K562 (cell line): ENCODE results near the gene HHEX. TPM values are rescaled to one million over a fixed set of nuclear protein-coding genes. Genes with fewer than 3 reads are reported as not detected.

ENCODE experiments used
- CBX3 ChIP-seq, 2 experiments: IDR thresholded peaks; 1 replicate in 1 of 2; 2 replicates in 1 of 2; pipeline ENCODE4 v1.6.1; 2012; ENCODE audit warnings: inconsistent platforms in 2 of 2, low read length in 2 of 2, borderline replicate concordance in 1 of 2, control low read depth in 1 of 2
- CBX5 ChIP-seq: IDR thresholded peaks from 2 replicates; pipeline ENCODE4 v1.6.1; 2014; ENCODE audit warnings: low read depth, borderline replicate concordance
- CSDE1 ChIP-seq, 2 experiments: fragments of 450-650 bp; IDR thresholded peaks; 2 replicates each; pipeline ENCODE4 v1.6.1; 2016; ENCODE audit warnings: mild to moderate bottlenecking in 1 of 2
- MYBL2 ChIP-seq, 2 experiments: fragments of 450-650 bp in 1 of 2; sonication (generic) in 1 of 2; formaldehyde crosslinking in 1 of 2; IDR thresholded peaks; 2 replicates each; pipeline versions ENCODE4 v1.6.1 to v1.8.1; 2017 to 2022; ENCODE audit warnings: borderline replicate concordance in 1 of 2, inconsistent platforms in 1 of 2, low read depth in 1 of 2, mild to moderate bottlenecking in 1 of 2, missing genetic modification reagents in 1 of 2, moderate library complexity in 1 of 2
- PHB2 ChIP-seq: fragments of 450-650 bp; IDR thresholded peaks from 2 replicates; pipeline ENCODE4 v1.6.1; 2017; ENCODE audit warnings: low read depth
- RBM15 ChIP-seq: fragments of 200-400 bp; formaldehyde crosslinking; IDR thresholded peaks from 2 replicates; pipeline ENCODE4 v1.6.1; 2018; ENCODE audit warnings: mild to moderate bottlenecking, low read length, moderate library complexity; ENCODE audit not compliant: insufficient read depth
- SREBF2 ChIP-seq: sonication (generic); formaldehyde crosslinking; IDR thresholded peaks from 2 replicates; pipeline ENCODE4 v1.4.0; 2020; ENCODE audit warnings: mild to moderate bottlenecking, missing genetic modification reagents
- TRIM24 ChIP-seq, 2 experiments: fragments of 450-650 bp; IDR thresholded peaks; 2 replicates each; pipeline ENCODE4 v1.6.1; 2016
- TRIM28 ChIP-seq: fragments of 450-650 bp; IDR thresholded peaks from 2 replicates; pipeline ENCODE4 v1.6.1; 2017
- ZNF583 ChIP-seq: fragments of 250-450 bp; sonication (Bioruptor Pico); IDR thresholded peaks from 2 replicates; pipeline ENCODE4 v1.4.0; 2020
- polyA plus RNA-seq, 8 experiments: library from polyadenylated mRNA; depleted of rRNA in 4 of 8; stranded (reverse) in 5 of 8; unstranded in 3 of 8; fragments of >200 nt; fragmentation: Nextera tagmentation in 2 of 8; fragmentation: Illumina TruSeq in 1 of 8; extraction: Ambion mirVana in 2 of 8; extraction: Trizol in 1 of 8; gene quantifications; 2 replicates each; pipeline versions ENCODE4 v1.2.1 to v1.2.3, GENCODE V29; 2011 to 2014; ENCODE audit warnings: inconsistent platforms in 1 of 8, missing spikeins in 1 of 8
- total RNA-seq, 7 experiments: library from RNA; depleted of rRNA in 6 of 7; stranded (reverse); fragments of >200 nt in 6 of 7; fragmentation: Illumina TruSeq in 2 of 7; extraction: Trizol in 2 of 7; gene quantifications; 2 replicates each; pipeline versions ENCODE4 v1.2.1 to v1.2.3, GENCODE V29; 2011 to 2021; ENCODE audit warnings: low replicate concordance in 1 of 7
- TF ChIP-seq, protein P1 (sequence below): fragments of 450-650 bp; formaldehyde crosslinking; conservative IDR thresholded peaks from 2 replicates; pipeline ENCODE4 v1.4.0; 2022; ENCODE audit warnings: mild to moderate bottlenecking, missing genetic modification characterization
- TF ChIP-seq, protein P2 (sequence below): fragments of 250-450 bp; sonication (Bioruptor Pico); IDR thresholded peaks from 2 replicates; pipeline ENCODE4 v1.5.0; 2021; ENCODE audit warnings: mild to moderate bottlenecking, moderate library complexity
- TF ChIP-seq, protein P3 (sequence below): fragments of 450-650 bp; formaldehyde crosslinking; IDR thresholded peaks from 2 replicates; pipeline ENCODE4 v1.4.0; 2022; ENCODE audit warnings: missing genetic modification characterization
- TF ChIP-seq, protein P4 (sequence below): sonication (generic); formaldehyde crosslinking; IDR thresholded peaks from 2 replicates; pipeline ENCODE4 v1.8.1; 2023; ENCODE audit warnings: mild to moderate bottlenecking, missing genetic modification reagents

HHEX gene
- total and polyA plus RNA-seq, 9 of the 15 experiments (the other 6 are each of a cell fraction or from before 2014, with no cell fraction given), result 37.2 to 133 (median 80.2) TPM

DNA sequence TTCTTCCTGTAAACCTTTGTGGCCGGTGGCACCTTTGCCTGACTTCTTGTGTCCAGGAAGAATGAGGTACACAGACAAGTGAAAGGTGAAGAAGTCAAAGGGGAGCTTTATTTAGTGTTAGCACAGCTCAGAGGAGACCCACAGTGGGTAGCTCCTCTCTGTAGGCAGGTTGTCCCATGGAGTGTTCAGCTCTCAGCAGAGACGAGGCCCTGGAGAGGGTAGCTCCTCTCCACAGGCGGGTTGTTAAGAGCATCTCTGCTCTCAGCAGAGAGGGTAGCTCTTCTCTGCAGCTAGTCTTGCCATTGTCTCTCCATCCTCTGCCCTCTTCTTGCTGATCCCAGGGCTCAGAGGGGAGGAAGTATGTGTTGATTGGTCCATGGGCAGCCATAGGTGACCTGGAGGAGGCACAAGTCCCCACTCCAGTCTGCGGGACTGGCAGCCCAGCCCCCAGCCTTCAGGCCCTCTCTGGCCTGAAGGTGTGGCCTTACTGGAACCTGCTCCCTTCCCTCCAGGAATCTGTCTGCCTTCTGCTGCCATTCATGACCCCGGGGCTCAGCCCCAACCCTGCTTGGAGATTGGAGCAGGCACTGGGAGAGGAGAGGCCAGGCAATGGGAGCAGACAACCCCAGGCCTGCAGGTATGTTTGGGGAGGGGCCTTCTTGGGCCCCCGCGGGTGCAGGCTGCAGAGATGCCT is 24.5 kb downstream of the HHEX start (continued):
- TF ChIP-seq, protein P1, sequence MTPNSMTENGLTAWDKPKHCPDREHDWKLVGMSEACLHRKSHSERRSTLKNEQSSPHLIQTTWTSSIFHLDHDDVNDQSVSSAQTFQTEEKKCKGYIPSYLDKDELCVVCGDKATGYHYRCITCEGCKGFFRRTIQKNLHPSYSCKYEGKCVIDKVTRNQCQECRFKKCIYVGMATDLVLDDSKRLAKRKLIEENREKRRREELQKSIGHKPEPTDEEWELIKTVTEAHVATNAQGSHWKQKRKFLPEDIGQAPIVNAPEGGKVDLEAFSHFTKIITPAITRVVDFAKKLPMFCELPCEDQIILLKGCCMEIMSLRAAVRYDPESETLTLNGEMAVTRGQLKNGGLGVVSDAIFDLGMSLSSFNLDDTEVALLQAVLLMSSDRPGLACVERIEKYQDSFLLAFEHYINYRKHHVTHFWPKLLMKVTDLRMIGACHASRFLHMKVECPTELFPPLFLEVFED (CRISPR knock-in tag), result no peak
- peak in 1 of 2 experiments; percentile 89; a peak in 2 of 3 replicates for TF ChIP-seq CBX3 (IDR thresholded peaks at IDR 0.05; ENCODE audit: borderline replicate concordance in 1 of 2, low read length in 2 of 2)
- no peak for TF ChIP-seq SREBF2 (CRISPR knock-in tag)
- no peak for TF ChIP-seq PHB2
- no peak for TF ChIP-seq RBM15
- TF ChIP-seq ZNF583 (CRISPR knock-in tag), result no peak
- no peak for TF ChIP-seq MYBL2 (IDR thresholded peaks at IDR 0.05; ENCODE audit: low read depth)
- TF ChIP-seq MYBL2 (CRISPR knock-in tag; IDR thresholded peaks at IDR 0.05; ENCODE audit: borderline replicate concordance), result no peak
- TF ChIP-seq, protein P2, sequence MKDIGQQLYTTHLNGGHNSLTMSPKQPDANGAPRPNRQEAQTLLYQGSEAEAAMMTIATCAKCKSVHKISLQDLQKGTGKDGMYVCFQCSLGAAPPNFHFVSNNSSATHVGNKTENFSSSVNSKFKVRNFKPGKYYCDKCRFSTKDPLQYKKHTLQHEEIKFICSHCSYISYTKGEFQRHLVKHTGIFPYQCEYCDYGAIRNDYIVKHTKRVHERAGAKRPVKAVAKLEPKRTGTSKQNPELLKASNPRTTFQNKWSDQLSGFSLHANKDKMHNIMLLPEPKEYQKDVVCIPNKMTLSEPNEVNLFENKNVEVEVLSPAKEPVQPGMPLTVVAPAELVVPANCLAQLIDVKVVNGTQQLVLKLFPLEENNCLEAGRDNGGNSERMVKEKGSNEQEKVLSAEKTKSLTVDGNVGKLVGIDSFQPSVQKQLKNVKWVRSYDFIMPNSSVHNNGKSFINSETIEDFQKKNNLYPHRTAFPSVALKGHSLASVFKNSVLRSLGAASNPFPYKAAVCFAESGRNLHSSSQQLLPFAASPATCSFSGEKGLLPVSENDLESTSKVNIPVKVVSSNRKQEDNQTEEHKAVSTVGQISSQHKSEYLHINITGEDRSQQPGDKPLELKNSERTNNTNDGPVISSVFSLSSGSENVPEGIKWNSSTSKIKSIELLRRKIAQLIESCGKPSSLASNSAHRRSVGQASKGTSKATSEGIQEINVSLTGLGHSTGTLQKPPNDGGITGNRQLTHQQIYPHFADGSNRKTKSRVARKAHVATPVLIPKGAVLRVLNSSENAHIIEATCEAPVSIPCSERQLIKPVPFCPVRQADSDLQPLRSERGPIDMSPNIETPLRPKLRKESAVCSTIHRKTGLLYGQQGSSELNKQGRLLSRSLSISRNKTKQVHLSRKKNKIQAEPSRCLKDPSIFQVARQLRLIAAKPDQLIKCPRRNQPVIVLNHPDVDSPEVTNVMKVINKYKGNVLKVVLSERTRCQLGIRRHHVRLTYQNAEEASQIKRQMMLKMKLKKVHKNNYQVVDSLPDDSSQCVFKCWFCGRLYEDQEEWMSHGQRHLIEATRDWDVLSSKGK (CRISPR knock-in tag), result no peak
- TF ChIP-seq, protein P3, sequence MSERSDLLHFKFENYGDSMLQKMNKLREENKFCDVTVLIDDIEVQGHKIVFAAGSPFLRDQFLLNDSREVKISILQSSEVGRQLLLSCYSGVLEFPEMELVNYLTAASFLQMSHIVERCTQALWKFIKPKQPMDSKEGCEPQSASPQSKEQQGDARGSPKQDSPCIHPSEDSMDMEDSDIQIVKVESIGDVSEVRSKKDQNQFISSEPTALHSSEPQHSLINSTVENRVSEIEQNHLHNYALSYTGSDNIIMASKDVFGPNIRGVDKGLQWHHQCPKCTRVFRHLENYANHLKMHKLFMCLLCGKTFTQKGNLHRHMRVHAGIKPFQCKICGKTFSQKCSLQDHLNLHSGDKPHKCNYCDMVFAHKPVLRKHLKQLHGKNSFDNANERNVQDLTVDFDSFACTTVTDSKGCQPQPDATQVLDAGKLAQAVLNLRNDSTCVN (CRISPR knock-in tag), result no peak
- TF ChIP-seq, protein P4, sequence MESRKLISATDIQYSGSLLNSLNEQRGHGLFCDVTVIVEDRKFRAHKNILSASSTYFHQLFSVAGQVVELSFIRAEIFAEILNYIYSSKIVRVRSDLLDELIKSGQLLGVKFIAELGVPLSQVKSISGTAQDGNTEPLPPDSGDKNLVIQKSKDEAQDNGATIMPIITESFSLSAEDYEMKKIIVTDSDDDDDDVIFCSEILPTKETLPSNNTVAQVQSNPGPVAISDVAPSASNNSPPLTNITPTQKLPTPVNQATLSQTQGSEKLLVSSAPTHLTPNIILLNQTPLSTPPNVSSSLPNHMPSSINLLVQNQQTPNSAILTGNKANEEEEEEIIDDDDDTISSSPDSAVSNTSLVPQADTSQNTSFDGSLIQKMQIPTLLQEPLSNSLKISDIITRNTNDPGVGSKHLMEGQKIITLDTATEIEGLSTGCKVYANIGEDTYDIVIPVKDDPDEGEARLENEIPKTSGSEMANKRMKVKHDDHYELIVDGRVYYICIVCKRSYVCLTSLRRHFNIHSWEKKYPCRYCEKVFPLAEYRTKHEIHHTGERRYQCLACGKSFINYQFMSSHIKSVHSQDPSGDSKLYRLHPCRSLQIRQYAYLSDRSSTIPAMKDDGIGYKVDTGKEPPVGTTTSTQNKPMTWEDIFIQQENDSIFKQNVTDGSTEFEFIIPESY (CRISPR knock-in tag), result peak; percentile 45; the same call in 1 of the 2 replicates
- peak; percentile 76; the same call in 1 of the 2 replicates for TF ChIP-seq CBX5
- TF ChIP-seq TRIM28, result peak; percentile 82
- no peak for TF ChIP-seq CSDE1 (IDR thresholded peaks at IDR 0.05)
- TF ChIP-seq TRIM24 (IDR thresholded peaks at IDR 0.05), result peak in 1 of 2 experiments; percentile 48; a peak in 1 of 4 replicates
